H1 (cell line): Measurements from ENCODE around the gene OPCML. TPM values are rescaled to one million over a fixed set of nuclear protein-coding genes. Genes with fewer than 3 reads are reported as not detected.

Experiments
- BCL11A ChIP-seq, 2 experiments: IDR thresholded peaks; one replicate each; pipeline ENCODE4 v1.6.1; 2011; ENCODE audit warnings: low read depth in 2 of 2, low read length in 2 of 2, mild to moderate bottlenecking in 2 of 2
- CEBPB ChIP-seq: IDR thresholded peaks from 2 replicates; pipeline ENCODE4 v1.6.1; 2012; ENCODE audit warnings: low read depth, low read length
- HDAC2 ChIP-seq, 2 experiments: fragments of 300-600 bp in 1 of 2; sonication (generic) in 1 of 2; IDR thresholded peaks; 2 replicates each; pipeline ENCODE4 v1.6.1; 2011 to 2012; ENCODE audit warnings: low read depth in 2 of 2, low read length in 2 of 2, mild to moderate bottlenecking in 2 of 2, moderate library complexity in 2 of 2, borderline replicate concordance in 1 of 2, inconsistent platforms in 1 of 2
- KDM5A ChIP-seq: fragments of 200-600 bp; IDR thresholded peaks from 2 replicates; pipeline ENCODE4 v1.7.1; 2012; ENCODE audit warnings: mild to moderate bottlenecking, low read length, inconsistent platforms, mixed read lengths
- polyA plus RNA-seq, 7 experiments: library from polyadenylated mRNA; depleted of rRNA in 3 of 7; stranded (reverse) in 5 of 7; unstranded in 2 of 7; fragments of >200 nt in 5 of 7; fragments of 200-250 nt in 2 of 7; gene quantifications; 1 replicate in 5 of 7; 2 replicates in 1 of 7; 4 replicates in 1 of 7; pipeline versions ENCODE4 v1.2.1 to v1.2.3, GENCODE V29; 2011 to 2013; ENCODE audit warnings: missing spikeins in 2 of 7, mixed read lengths in 2 of 7
- total RNA-seq: library from RNA; stranded (reverse); fragmentation: NEBNext Ultra II Directional; extraction: Animal tissue kit (Norgen Biotek cat#: 25700); gene quantifications from 2 replicates; pipeline ENCODE4 v1.2.1, GENCODE V29; 2021

The OPCML gene
- total and polyA plus RNA-seq, 2 of the 8 experiments (the other 6 are each of a cell fraction or from before 2014, with no cell fraction given), result 2.3 to 3.1 TPM

- TF ChIP-seq KDM5A (no peak), CEBPB (no peak), HDAC2 (IDR thresholded peaks at IDR 0.05; ENCODE audit: borderline replicate concordance in 1 of 2, low read depth in 2 of 2, low read length in 2 of 2) (no peak), BCL11A (IDR thresholded peaks at IDR 0.05; ENCODE audit: low read depth in 2 of 2, low read length in 2 of 2) (no peak)
Measured at GRCh38 chr11:133325711-133326110, 206.6 kb downstream of the OPCML start (continued).
